KOPT-K1 (cell line): Measurements from ENCODE around the gene CLASP1.
A peak's percentile ranks its signal among the peaks of the same experiment; 100 is the strongest.
"Not testable (repeated sequence)": the region's sequence is repeated elsewhere in the genome, so short reads cannot be mapped to it uniquely, and the experiment has no call there.

Experiments
- H3K27ac ChIP-seq: fragments of 200-600 bp; sonication (generic); 2 replicates; pipeline ENCODE4 v1.5.1; 2016; ENCODE audit warnings: antibody characterized with exemption, mild to moderate bottlenecking, low read depth, low read length; ENCODE audit not compliant: poor library complexity, severe bottlenecking
- H3K36me3 ChIP-seq: fragments of 200-600 bp; sonication (generic); 2 replicates; pipeline ENCODE4 v1.5.1; 2017; ENCODE audit warnings: antibody characterized with exemption, mild to moderate bottlenecking, low read length, moderate library complexity; ENCODE audit not compliant: insufficient read depth
- H3K9me3 ChIP-seq: fragments of 200-600 bp; sonication (generic); 2 replicates; pipeline ENCODE4 v1.5.1; 2017; ENCODE audit warnings: antibody characterized with exemption, low read length, mild to moderate bottlenecking; ENCODE audit not compliant: insufficient read depth, poor library complexity, severe bottlenecking

CLASP1 gene

GRCh38 chr2:121670181-121670580 is 20.9 kb upstream of the CLASP1 start:
- H3K9me3 ChIP-seq = peaks cover 63% of the 10 kb centered on the region
- H3K27ac ChIP-seq = no peak overlapping the region
- H3K36me3 ChIP-seq = no peaks in the 10 kb centered on the region; the same call in 1 of the 2 replicates

GRCh38 chr2:121667618-121668017 is 18.4 kb upstream of the CLASP1 start:
- Histone ChIP-seq H3K36me3 (no peaks in the 10 kb centered on the region; the same call in 1 of the 2 replicates), H3K9me3 (peaks cover 45% of the 10 kb centered on the region), H3K27ac (no peak overlapping the region)

- Histone ChIP-seq H3K36me3 (peaks cover 6% of the 10 kb centered on the region; the same call in 1 of the 2 replicates), H3K9me3 (peaks cover 31% of the 10 kb centered on the region), H3K27ac (no peak overlapping the region)
Measured at GRCh38 chr2:121666042-121666441, 16.8 kb upstream of the CLASP1 start.

- H3K36me3 ChIP-seq = peaks cover 6% of the 10 kb centered on the region; the same call in 1 of the 2 replicates
- no peak overlapping the region for H3K27ac ChIP-seq
- peaks cover 26% of the 10 kb centered on the region for H3K9me3 ChIP-seq
Measured at GRCh38 chr2:121665504-121665903, 16.2 kb upstream of the CLASP1 start.

- no peak overlapping the region for H3K27ac ChIP-seq
- peaks cover 19% of the 10 kb centered on the region for H3K9me3 ChIP-seq
- H3K36me3 ChIP-seq = peaks cover 6% of the 10 kb centered on the region; the same call in 1 of the 2 replicates
Measured at GRCh38 chr2:121664713-121665112, 15.5 kb upstream of the CLASP1 start.

GRCh38 chr2:121664086-121664485 is 14.8 kb upstream of the CLASP1 start:
- Histone ChIP-seq H3K27ac (no peak overlapping the region), H3K9me3 (peaks cover 13% of the 10 kb centered on the region), H3K36me3 (peaks cover 8% of the 10 kb centered on the region; the same call in 1 of the 2 replicates)

- peaks cover 14% of the 10 kb centered on the region; the same call in 1 of the 2 replicates for H3K36me3 ChIP-seq
- peaks cover 7% of the 10 kb centered on the region for H3K9me3 ChIP-seq
- no peak overlapping the region for H3K27ac ChIP-seq
Measured at GRCh38 chr2:121663434-121663833, 14.2 kb upstream of the CLASP1 start.

GRCh38 chr2:121662656-121663055 is 13.4 kb upstream of the CLASP1 start:
- no peaks in the 10 kb centered on the region for H3K9me3 ChIP-seq
- peaks cover 14% of the 10 kb centered on the region; the same call in 1 of the 2 replicates for H3K36me3 ChIP-seq
- no peak overlapping the region for H3K27ac ChIP-seq

GRCh38 chr2:121659933-121660332 is 10.7 kb upstream of the CLASP1 start:
- Histone ChIP-seq H3K27ac (no peak overlapping the region), H3K36me3 (peaks cover 14% of the 10 kb centered on the region; the same call in 1 of the 2 replicates)

GRCh38 chr2:121658393-121658792 is 9.1 kb upstream of the CLASP1 start:
- peaks cover 21% of the 10 kb centered on the region; the same call in 1 of the 2 replicates for H3K36me3 ChIP-seq
- H3K27ac ChIP-seq, H3K9me3 ChIP-seq: not testable (repeated sequence)

More at GRCh38 chr2:121659933-121660332, 10.7 kb upstream of the CLASP1 start:
- no peaks in the 10 kb centered on the region for H3K9me3 ChIP-seq

- Histone ChIP-seq H3K9me3 (no peaks in the 10 kb centered on the region), H3K36me3 (peaks cover 19% of the 10 kb centered on the region; the same call in 1 of the 2 replicates), H3K27ac (no peak overlapping the region)
Measured at GRCh38 chr2:121653035-121653434, 3.8 kb upstream of the CLASP1 start.

- no peaks in the 10 kb centered on the region for H3K9me3 ChIP-seq
- H3K27ac ChIP-seq = peak overlapping the region; percentile 98
- H3K36me3 ChIP-seq = peaks cover 19% of the 10 kb centered on the region; the same call in 1 of the 2 replicates
Measured at GRCh38 chr2:121650315-121650930, 1.2 kb upstream of the CLASP1 start.

GRCh38 chr2:121649596-121650314 is 493 bp upstream of the CLASP1 start:
- Histone ChIP-seq H3K9me3 (no peaks in the 10 kb centered on the region), H3K36me3 (peaks cover 19% of the 10 kb centered on the region; the same call in 1 of the 2 replicates), H3K27ac (peak overlapping the region; percentile 98)

GRCh38 chr2:121648206-121649148 is 785 bp downstream of the CLASP1 start:
- Histone ChIP-seq H3K36me3 (peaks cover 13% of the 10 kb centered on the region; the same call in 1 of the 2 replicates), H3K27ac (peak overlapping the region; percentile 98), H3K9me3 (no peaks in the 10 kb centered on the region)
